Stimulated activated naive CD4-positive, alpha-beta T cell (primary cell): Measurements from ENCODE around the gene EIF3M.
"Not testable (repeated sequence)": the region's sequence is repeated elsewhere in the genome, so short reads cannot be mapped to it uniquely, and the experiment has no call there.

Experiments used
- DNase-seq, 6 experiments: peaks; one replicate each; lab custom pipeline; 2025; lab: John Stamatoyannopoulos, UW

The EIF3M gene

GRCh38 chr11:32596114-32596513 is 12.5 kb downstream of the EIF3M start:
- not testable (repeated sequence) for DNase-seq

GRCh38 chr11:32597921-32598320 is 14.3 kb downstream of the EIF3M start:
- DNase-seq = no peak

GRCh38 chr11:32602657-32603415 is 19.2 kb downstream of the EIF3M start:
- no peak for DNase-seq

GRCh38 chr11:32606220-32606619 is 22.6 kb downstream of the EIF3M start:
- DNase-seq = no peak

GRCh38 chr11:32608826-32609225 is 25.2 kb downstream of the EIF3M start:
- DNase-seq = not testable (repeated sequence)

GRCh38 chr11:32610797-32611352 is 27.2 kb downstream of the EIF3M start:
- DNase-seq = no peak

- DNase-seq = no peak
Observed at GRCh38 chr11:32613500-32614151, 30.0 kb downstream of the EIF3M start.

- DNase-seq = no peak
Observed at GRCh38 chr11:32615422-32615821, 31.8 kb downstream of the EIF3M start.

- DNase-seq = no peak
Observed at GRCh38 chr11:32616903-32617302, 33.3 kb downstream of the EIF3M start.

- no peak for DNase-seq
Observed at GRCh38 chr11:32630844-32631243, 47.2 kb downstream of the EIF3M start.

- no peak for DNase-seq
Observed at GRCh38 chr11:32635819-32636218, 52.2 kb downstream of the EIF3M start.

GRCh38 chr11:32641361-32641760 is 57.7 kb downstream of the EIF3M start:
- no peak for DNase-seq

- DNase-seq = no peak
Observed at GRCh38 chr11:32643526-32643925, 59.9 kb downstream of the EIF3M start.
